ENCODE results near the gene THRB. TPM values are rescaled to one million over a fixed set of nuclear protein-coding genes. Genes with fewer than 3 reads are reported as not detected.

THRB gene
- total RNA-seq, 1 donor from 2014 or later, result 22.8 TPM

DNA sequence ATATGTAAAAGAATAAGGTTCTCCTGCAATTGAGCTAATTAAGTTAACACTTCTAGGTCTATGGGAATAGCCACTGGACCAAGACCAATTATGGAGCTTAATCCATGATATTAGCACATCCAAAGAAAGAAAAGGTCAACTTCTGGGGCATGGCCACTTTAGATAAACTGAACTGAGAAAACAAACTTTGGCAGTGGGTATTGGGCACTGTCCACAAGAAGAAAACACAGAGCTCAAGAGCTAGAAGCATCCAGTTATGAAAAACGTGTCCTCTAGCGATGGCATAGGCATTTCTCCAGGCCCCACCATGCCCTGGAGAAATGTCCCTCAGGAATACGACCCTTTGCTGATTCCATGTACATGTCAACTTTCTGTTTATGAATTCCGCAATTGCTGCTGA lies 87.8 kb downstream of the THRB start:
- Histone ChIP-seq H3K27me3 (no peaks in the 10 kb centered on the region), H3K4me1 (no peaks in the 10 kb centered on the region), H3K27ac (no peak overlapping the region), H3K4me3 (no peak overlapping the region), H3K36me3 (no peaks in the 10 kb centered on the region), H3K9me3 (no peaks in the 10 kb centered on the region)
- TF ChIP-seq POLR2AphosphoS5 (IDR thresholded peaks at IDR 0.05; ENCODE audit: insufficient read depth in 1 of 2, low read depth in 1 of 2) (no peak), POLR2A (IDR thresholded peaks at IDR 0.05) (no peak)
- TF ChIP-seq, protein P1, sequence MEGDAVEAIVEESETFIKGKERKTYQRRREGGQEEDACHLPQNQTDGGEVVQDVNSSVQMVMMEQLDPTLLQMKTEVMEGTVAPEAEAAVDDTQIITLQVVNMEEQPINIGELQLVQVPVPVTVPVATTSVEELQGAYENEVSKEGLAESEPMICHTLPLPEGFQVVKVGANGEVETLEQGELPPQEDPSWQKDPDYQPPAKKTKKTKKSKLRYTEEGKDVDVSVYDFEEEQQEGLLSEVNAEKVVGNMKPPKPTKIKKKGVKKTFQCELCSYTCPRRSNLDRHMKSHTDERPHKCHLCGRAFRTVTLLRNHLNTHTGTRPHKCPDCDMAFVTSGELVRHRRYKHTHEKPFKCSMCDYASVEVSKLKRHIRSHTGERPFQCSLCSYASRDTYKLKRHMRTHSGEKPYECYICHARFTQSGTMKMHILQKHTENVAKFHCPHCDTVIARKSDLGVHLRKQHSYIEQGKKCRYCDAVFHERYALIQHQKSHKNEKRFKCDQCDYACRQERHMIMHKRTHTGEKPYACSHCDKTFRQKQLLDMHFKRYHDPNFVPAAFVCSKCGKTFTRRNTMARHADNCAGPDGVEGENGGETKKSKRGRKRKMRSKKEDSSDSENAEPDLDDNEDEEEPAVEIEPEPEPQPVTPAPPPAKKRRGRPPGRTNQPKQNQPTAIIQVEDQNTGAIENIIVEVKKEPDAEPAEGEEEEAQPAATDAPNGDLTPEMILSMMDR (IDR thresholded peaks at IDR 0.05), result no peak
- no peak for DNase-seq (ENCODE audit: extremely low spot score in 2 of 2)
- intact Hi-C loops (cut with DNase I), result no loop called here

DNA sequence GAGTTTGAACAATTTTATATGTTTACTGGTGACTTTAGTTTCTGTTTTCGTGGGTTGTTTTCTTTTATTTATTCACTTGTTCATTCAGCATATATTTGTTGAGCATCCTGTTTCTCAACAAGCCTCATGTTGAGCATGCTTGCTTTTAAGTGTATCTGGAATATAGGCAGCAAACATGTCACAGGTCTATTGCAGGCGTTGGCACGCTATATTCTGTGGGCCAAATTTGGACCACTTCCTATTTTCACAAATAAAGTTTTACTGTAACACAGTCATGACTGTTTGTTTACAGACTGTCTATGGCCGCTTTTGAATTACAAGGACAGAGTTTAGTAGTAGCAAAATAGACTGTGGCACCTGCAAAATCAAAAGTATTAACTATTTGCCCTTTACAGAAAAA lies 89.6 kb downstream of the THRB start:
- Histone ChIP-seq H3K27me3 (no peaks in the 10 kb centered on the region), H3K4me3 (no peak overlapping the region), H3K36me3 (no peaks in the 10 kb centered on the region), H3K27ac (no peak overlapping the region), H3K4me1 (peaks cover 9% of the 10 kb centered on the region), H3K9me3 (no peaks in the 10 kb centered on the region)
- intact Hi-C loops (cut with DNase I), result no loop called here
- TF ChIP-seq, protein P1 (IDR thresholded peaks at IDR 0.05), result no peak
- TF ChIP-seq POLR2A (IDR thresholded peaks at IDR 0.05) (no peak), POLR2AphosphoS5 (IDR thresholded peaks at IDR 0.05; ENCODE audit: insufficient read depth in 1 of 2, low read depth in 1 of 2) (no peak)
- no peak for DNase-seq (ENCODE audit: extremely low spot score in 2 of 2)

- Histone ChIP-seq H3K4me3 (no peak overlapping the region), H3K9me3 (no peaks in the 10 kb centered on the region), H3K4me1 (peaks cover 14% of the 10 kb centered on the region), H3K27ac (no peak overlapping the region), H3K36me3 (no peaks in the 10 kb centered on the region), H3K27me3 (no peaks in the 10 kb centered on the region)
- DNase-seq (ENCODE audit: extremely low spot score in 2 of 2), result no peak
- intact Hi-C loops (cut with DNase I), result no loop called here
- TF ChIP-seq, protein P1 (IDR thresholded peaks at IDR 0.05), result no peak
- TF ChIP-seq POLR2A (IDR thresholded peaks at IDR 0.05), result no peak
- no peak for TF ChIP-seq POLR2AphosphoS5 (IDR thresholded peaks at IDR 0.05; ENCODE audit: insufficient read depth in 1 of 2, low read depth in 1 of 2)
Measured at GRCh38 chr3:24401811-24402185, 92.9 kb downstream of the THRB start.

GRCh38 chr3:24401090-24401810 lies 93.4 kb downstream of the THRB start:
- Histone ChIP-seq H3K4me3 (no peak overlapping the region), H3K4me1 (peaks cover 14% of the 10 kb centered on the region), H3K36me3 (no peaks in the 10 kb centered on the region), H3K9me3 (no peaks in the 10 kb centered on the region), H3K27me3 (no peaks in the 10 kb centered on the region), H3K27ac (no peak overlapping the region)
- TF ChIP-seq POLR2AphosphoS5 (IDR thresholded peaks at IDR 0.05; ENCODE audit: insufficient read depth in 1 of 2, low read depth in 1 of 2) (peak in 1 of 2 donors; percentile 31), POLR2A (IDR thresholded peaks at IDR 0.05) (no peak)
- no peak for DNase-seq (ENCODE audit: extremely low spot score in 2 of 2)
- intact Hi-C loops (cut with DNase I), result no loop called here

GRCh38 chr3:24400450-24400849 lies 94.2 kb downstream of the THRB start:
- Histone ChIP-seq H3K4me1 (peaks cover 14% of the 10 kb centered on the region), H3K9me3 (no peaks in the 10 kb centered on the region), H3K4me3 (no peak overlapping the region), H3K27me3 (no peaks in the 10 kb centered on the region), H3K27ac (no peak overlapping the region), H3K36me3 (no peaks in the 10 kb centered on the region)
- TF ChIP-seq, protein P1 (IDR thresholded peaks at IDR 0.05), result no peak
- TF ChIP-seq POLR2AphosphoS5 (IDR thresholded peaks at IDR 0.05; ENCODE audit: insufficient read depth in 1 of 2, low read depth in 1 of 2), result no peak
- TF ChIP-seq POLR2A (IDR thresholded peaks at IDR 0.05), result no peak
- intact Hi-C loops (cut with DNase I), result no loop called here
- no peak for DNase-seq (ENCODE audit: extremely low spot score in 2 of 2)

Data from vagina (tissue), 2 donors.